Stimulated activated CD4-positive, alpha-beta T cell treated with anti-CD3 and anti-CD28 coated beads, Interleukin-4, amount 100 ng/mL, for 4 hours (primary cell): Measurements from ENCODE around the gene LY86.

Source experiments
- DNase-seq, 2 experiments: peaks; one replicate each; pipeline ENCODE4 v3.0.0-alpha.2; 2020

The LY86 gene

DNA sequence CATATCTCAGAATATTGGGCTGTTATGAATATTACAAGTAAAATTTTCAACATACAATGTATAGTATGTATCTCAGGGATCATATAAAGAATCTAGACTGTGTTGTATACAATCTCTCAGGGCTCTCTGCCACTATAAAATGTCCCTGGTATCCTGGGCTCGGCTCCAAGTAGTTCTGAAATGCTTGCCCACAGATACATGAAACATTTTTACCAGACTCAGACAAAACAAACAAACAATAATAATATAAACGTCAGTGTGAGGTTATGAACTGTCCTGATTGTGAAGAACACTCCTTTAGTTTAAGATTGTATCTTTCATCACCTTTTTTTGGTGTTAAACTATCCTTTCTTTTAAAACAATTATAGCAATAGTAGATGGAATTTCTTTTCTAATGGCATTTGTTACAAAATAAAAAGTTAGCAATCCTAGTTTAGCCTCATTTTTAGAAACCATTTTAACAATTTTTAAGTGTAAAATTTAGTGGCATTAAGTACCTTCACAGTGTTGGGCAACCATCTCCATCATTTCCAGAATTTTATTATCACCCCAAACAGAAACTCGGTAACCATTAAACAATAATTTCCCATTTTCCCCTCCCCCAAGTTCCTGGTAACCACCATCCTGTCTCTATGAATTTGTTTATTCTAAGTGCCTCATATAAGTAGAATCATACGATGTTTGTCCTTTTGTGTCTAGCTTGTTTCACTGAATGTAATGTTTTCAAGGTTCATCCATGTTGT lies 17.4 kb upstream of the LY86 start:
- DNase-seq, result no peak

DNA sequence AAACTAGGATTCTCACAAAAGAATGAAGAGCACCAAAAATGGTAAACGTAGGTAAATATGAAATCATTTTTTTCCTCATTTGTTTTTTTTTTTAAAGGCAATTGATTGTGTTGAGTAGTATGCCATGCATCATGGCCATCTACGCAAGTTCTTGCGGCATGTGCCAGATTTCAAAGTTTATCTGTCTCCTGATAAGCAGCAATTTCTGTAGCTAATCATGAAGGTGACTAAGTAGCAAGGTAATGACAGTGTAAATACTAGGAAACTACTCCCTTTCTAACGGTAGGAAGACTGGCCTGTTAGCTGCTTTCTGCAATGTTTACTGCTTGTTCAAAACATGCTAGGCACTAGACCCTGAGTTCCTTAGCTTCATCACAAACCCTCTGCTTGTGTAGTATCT lies 13.4 kb upstream of the LY86 start:
- no peak for DNase-seq

DNA sequence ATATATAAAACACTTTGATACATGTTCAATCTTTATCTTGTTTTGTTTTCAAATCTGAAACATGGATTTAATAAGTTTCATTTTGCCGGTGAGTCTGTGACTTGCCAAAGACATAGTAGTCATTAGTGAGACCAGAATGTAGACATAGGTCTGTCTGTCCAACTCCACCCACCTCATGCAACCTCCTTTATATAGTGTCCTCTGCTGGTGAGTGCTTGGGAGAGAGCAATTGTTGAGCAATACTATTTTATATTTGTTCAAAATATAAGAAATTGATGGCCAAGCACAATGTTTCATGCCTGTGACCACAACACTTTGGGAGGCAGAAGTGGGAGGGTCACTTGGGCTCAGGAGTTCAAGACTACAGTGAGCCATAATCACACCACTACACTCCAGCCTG lies 10.8 kb upstream of the LY86 start:
- DNase-seq, result no peak

DNA sequence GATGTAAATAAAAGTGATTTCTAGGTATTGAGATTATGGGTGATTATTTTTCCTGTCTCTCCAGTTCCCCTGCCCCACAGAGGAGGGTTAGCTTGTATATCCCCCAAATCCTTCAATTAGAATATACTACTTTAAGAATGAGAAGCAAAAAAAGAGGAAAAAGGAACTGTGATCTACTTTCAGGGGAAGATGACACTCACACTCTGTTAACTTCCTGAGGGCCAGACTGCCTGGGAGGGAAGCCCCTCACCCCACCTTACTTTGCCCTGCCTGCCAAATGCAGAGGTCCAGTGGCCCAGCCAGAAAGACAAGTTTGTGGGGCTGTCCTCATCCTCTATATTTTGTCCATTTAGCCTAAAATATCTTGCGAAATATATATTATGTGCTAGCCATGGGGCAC lies 9.2 kb upstream of the LY86 start:
- DNase-seq, result no peak

GRCh38 chr6:6580225-6580856 lies 8.2 kb upstream of the LY86 start:
- no peak for DNase-seq

DNA sequence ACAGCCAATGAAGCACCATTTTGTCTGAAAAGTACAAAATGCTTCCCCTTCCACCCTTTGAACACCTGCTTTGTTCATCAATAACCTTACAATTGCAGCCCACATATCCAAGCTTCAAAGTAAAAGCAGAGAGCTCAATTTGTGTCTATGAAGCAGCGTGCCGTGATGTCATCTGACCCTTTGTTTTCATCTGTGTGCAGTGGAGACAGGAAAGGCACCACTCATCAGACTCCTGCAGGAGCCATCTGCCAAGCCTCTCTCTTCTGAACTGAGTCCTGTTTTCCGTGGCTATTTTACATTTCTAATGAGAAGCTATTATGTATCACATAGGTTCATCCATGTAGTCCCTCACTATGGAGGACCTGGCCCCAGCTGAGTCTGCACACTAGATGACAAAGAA lies 7.5 kb upstream of the LY86 start:
- no peak for DNase-seq

- no peak for DNase-seq
These were observed 6.4 kb upstream of the LY86 start for GRCh38 chr6:6582131-6582530.

- no peak for DNase-seq
These were observed 4.7 kb upstream of the LY86 start for GRCh38 chr6:6583836-6584235.

GRCh38 chr6:6584310-6585002 lies 4.1 kb upstream of the LY86 start:
- no peak for DNase-seq

- DNase-seq, result no peak
These were observed 3.6 kb upstream of the LY86 start for GRCh38 chr6:6585003-6585311.

GRCh38 chr6:6586167-6586566 lies 2.4 kb upstream of the LY86 start:
- no peak for DNase-seq

GRCh38 chr6:6586671-6587526 lies 1.6 kb upstream of the LY86 start:
- DNase-seq, result no peak

DNA sequence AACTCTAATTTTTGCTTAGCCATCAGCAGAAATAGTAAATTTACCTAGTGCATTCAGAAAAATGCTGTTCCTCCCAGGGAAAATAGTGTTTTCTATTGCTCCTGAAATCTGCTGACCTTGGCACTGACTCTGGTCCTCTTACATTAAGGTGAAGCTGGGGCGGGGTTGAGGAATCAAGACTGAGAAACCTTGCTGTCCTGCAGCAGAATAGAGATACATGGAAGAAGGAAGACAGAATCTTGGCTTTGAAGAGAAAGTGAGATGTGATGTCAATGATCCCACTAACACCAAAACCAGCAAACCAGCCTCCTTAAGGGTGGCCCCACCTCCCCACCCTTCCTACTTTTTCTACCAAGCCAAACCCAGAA lies 840 bp upstream of the LY86 start:
- no peak for DNase-seq

GRCh38 chr6:6588924-6589709 lies 597 bp downstream of the LY86 start:
- no peak for DNase-seq

GRCh38 chr6:6590530-6590929 lies 2.0 kb downstream of the LY86 start:
- no peak for DNase-seq

- DNase-seq, result no peak
These were observed 3.4 kb downstream of the LY86 start for GRCh38 chr6:6591778-6592465.

DNA sequence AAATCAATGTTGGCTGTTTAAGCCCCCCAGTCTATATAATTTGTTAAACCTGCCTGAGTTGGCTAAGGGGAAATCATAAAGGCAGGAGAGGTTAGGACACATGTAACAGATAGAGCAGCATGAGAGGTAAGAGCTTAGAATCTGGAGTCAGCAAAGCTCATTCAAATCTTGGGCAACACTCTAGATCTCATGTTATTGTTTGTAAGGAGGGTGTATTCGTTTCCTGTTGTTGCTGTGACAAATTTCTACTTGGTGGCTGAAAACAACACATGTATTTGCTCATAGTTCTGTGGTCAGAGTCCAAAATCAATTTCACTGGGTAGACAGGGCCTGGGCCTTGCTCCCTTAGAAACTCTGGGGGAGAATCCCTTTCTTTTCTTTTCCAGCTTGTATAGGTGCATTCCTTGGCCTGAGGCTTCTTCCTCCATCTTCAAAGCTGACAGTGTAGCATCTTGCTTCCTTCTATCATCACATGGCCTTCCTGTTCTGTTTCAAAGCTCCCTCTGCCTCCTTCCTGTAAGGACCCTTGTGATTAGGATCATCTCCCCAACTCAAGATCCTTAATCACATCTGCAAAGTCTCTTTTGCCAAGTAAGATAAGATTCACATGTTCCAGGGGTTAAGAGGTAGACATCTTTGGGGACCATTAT lies 4.4 kb downstream of the LY86 start:
- DNase-seq, result no peak

DNA sequence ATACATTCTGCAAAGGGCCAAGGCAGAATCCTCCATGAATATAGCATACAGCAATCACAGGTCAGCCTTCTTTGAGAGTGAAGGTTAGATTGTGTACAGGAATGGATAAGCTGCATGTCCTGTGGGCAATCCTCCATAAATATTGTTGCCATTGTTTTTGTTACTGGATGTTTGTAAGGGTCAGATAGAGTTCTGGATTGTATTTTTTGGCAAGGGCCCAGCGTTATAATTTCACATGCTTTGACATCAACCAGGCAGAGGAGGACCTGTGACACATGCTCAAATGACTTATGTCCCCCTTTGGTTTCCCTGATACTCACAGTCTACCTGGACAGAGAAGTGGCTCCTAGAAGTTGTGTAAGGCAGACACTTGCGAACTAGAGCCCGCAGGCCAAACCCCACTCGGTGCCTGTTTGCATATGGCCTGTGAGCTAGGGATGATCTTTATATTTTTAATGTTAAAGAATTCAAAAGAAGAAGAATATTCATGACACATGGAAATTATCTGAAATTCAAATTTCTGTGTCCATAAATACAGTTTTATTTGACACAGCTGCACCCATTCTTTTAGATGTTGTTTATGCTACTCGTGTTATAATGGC lies 5.4 kb downstream of the LY86 start:
- no peak for DNase-seq

- no peak for DNase-seq
These were observed 6.5 kb downstream of the LY86 start for GRCh38 chr6:6595025-6595424.

- no peak for DNase-seq
These were observed 7.4 kb downstream of the LY86 start for GRCh38 chr6:6595952-6596351.
